OCI-LY1 (cell line): ENCODE measurements around the gene MAP4.

Source experiments
- H2AFZ ChIP-seq: fragments of 200-600 bp; sonication (generic), shearing (Covaris generic); 2 replicates; pipeline ENCODE4 v1.6.0; 2014; ENCODE audit warnings: antibody characterized with exemption, mild to moderate bottlenecking, low read length
- H3F3A ChIP-seq: fragments of 200-600 bp; sonication (generic), shearing (Covaris generic); 2 replicates; pipeline ENCODE4 v1.6.0; 2014; ENCODE audit warnings: mild to moderate bottlenecking, antibody characterized with exemption, low read length, moderate library complexity; ENCODE audit not compliant: insufficient read depth
- H3K27ac ChIP-seq: fragments of 200-600 bp; sonication (generic); 2 replicates; pipeline ENCODE4 v1.5.1; 2014; ENCODE audit warnings: low read length, mixed run types, mild to moderate bottlenecking, low read depth; ENCODE audit not compliant: poor library complexity, severe bottlenecking
- H3K27me3 ChIP-seq: fragments of 200-600 bp; sonication (generic); 2 replicates; pipeline ENCODE4 v1.6.0; 2014; ENCODE audit warnings: antibody characterized with exemption, mild to moderate bottlenecking, low read length, moderate library complexity; ENCODE audit not compliant: insufficient read depth
- H3K36me3 ChIP-seq: fragments of 200-600 bp; sonication (generic); 2 replicates; pipeline ENCODE4 v1.6.1; 2014; ENCODE audit warnings: mild to moderate bottlenecking, antibody characterized with exemption, low read length, moderate library complexity, mixed read lengths; ENCODE audit not compliant: insufficient read depth
- H3K4me1 ChIP-seq: fragments of 200-600 bp; sonication (generic); 2 replicates; pipeline ENCODE4 v1.5.1; 2014; ENCODE audit warnings: mild to moderate bottlenecking, low read length, moderate library complexity; ENCODE audit not compliant: insufficient read depth, severe bottlenecking
- H3K4me2 ChIP-seq: fragments of 200-600 bp; sonication (generic), shearing (Covaris generic); 2 replicates; pipeline ENCODE4 v1.6.1; 2014; ENCODE audit warnings: low read length
- H3K4me3 ChIP-seq: fragments of 200-600 bp; sonication (generic); 2 replicates; pipeline ENCODE4 v1.5.1; 2014; ENCODE audit warnings: low read length, low read depth, mild to moderate bottlenecking, mixed read lengths; ENCODE audit not compliant: poor library complexity, severe bottlenecking
- H3K79me2 ChIP-seq: fragments of 200-600 bp; shearing (Covaris generic); 2 replicates; pipeline ENCODE4 v1.6.1; 2016; ENCODE audit warnings: mixed run types, low read length, mixed read lengths; ENCODE audit not compliant: insufficient read depth
- H3K9ac ChIP-seq: fragments of 200-600 bp; sonication (generic), shearing (Covaris generic); 2 replicates; pipeline ENCODE4 v1.6.1; 2014; ENCODE audit warnings: mild to moderate bottlenecking, low read length, mixed read lengths
- H3K9me2 ChIP-seq: fragments of 200-600 bp; sonication (generic), shearing (Covaris generic); 2 replicates; pipeline ENCODE4 v1.6.1; 2014; ENCODE audit warnings: low read depth, mild to moderate bottlenecking, low read length, mixed read lengths
- H3K9me3 ChIP-seq: fragments of 200-600 bp; shearing (Covaris generic); 2 replicates; pipeline ENCODE4 v1.6.1; 2014; ENCODE audit warnings: low read length, mixed read lengths
- H4K20me1 ChIP-seq: fragments of 200-600 bp; sonication (generic), shearing (Covaris generic); 2 replicates; pipeline ENCODE4 v1.6.0; 2016; ENCODE audit warnings: mild to moderate bottlenecking, low read length; ENCODE audit not compliant: insufficient read depth
- CTCF ChIP-seq: fragments of 200-600 bp; sonication (generic), shearing (Covaris generic); IDR thresholded peaks from 2 replicates; pipeline ENCODE4 v1.5.1; 2017; ENCODE audit warnings: mild to moderate bottlenecking, antibody characterized with exemption, low read length, moderate library complexity, mixed read lengths
- EZH2 ChIP-seq: fragments of 200-600 bp; sonication (generic), shearing (Covaris generic); IDR thresholded peaks from 2 replicates; pipeline ENCODE4 v1.8.0; 2017; ENCODE audit warnings: borderline replicate concordance, mixed run types, mild to moderate bottlenecking, antibody characterized with exemption, low read length, moderate library complexity, mixed read lengths

Gene MAP4

GRCh38 chr3:48002787-48003186, 13.4 kb downstream of the MAP4 start:
- no peaks in the 10 kb centered on the region for H3K9me3 ChIP-seq
- H3K27ac ChIP-seq: no peak overlapping the region
- no peaks in the 10 kb centered on the region for H3K4me1 ChIP-seq
- H2AFZ ChIP-seq: no peak overlapping the region
- no peaks in the 10 kb centered on the region for H3K79me2 ChIP-seq
- no peaks in the 10 kb centered on the region for H3K36me3 ChIP-seq
- H3K9me2 ChIP-seq: no peaks in the 10 kb centered on the region
- H3K9ac ChIP-seq: no peak overlapping the region
- no peaks in the 10 kb centered on the region for H4K20me1 ChIP-seq
- no peak overlapping the region for H3K4me3 ChIP-seq
- H3F3A ChIP-seq: no peaks in the 10 kb centered on the region
- TF ChIP-seq CTCF (no peak), EZH2 (no peak)
- no peaks in the 10 kb centered on the region for H3K27me3 ChIP-seq
- H3K4me2 ChIP-seq: no peak overlapping the region

GRCh38 chr3:48001991-48002390, 14.2 kb downstream of the MAP4 start:
- Histone ChIP-seq H3K27ac (no peak overlapping the region), H3K4me2 (no peak overlapping the region), H3K9me2 (no peaks in the 10 kb centered on the region), H3K4me1 (no peaks in the 10 kb centered on the region), H3K4me3 (no peak overlapping the region), H3K27me3 (no peaks in the 10 kb centered on the region), H4K20me1 (no peaks in the 10 kb centered on the region), H3K36me3 (no peaks in the 10 kb centered on the region), H2AFZ (no peak overlapping the region), H3K9ac (no peak overlapping the region), H3F3A (no peaks in the 10 kb centered on the region), H3K79me2 (no peaks in the 10 kb centered on the region), H3K9me3 (no peaks in the 10 kb centered on the region)
- TF ChIP-seq EZH2 (no peak), CTCF (no peak)

GRCh38 chr3:48000212-48000611, 16.0 kb downstream of the MAP4 start:
- no peak overlapping the region for H3K27ac ChIP-seq
- H3K27me3 ChIP-seq: no peaks in the 10 kb centered on the region
- no peaks in the 10 kb centered on the region for H3F3A ChIP-seq
- no peaks in the 10 kb centered on the region for H3K4me1 ChIP-seq
- no peak overlapping the region for H3K9ac ChIP-seq
- H2AFZ ChIP-seq: no peak overlapping the region
- no peaks in the 10 kb centered on the region for H3K9me3 ChIP-seq
- no peak overlapping the region for H3K4me2 ChIP-seq
- H3K9me2 ChIP-seq: no peaks in the 10 kb centered on the region
- H3K36me3 ChIP-seq: no peaks in the 10 kb centered on the region; the same call in 1 of the 2 replicates
- no peaks in the 10 kb centered on the region for H4K20me1 ChIP-seq
- no peaks in the 10 kb centered on the region for H3K79me2 ChIP-seq
- TF ChIP-seq CTCF: no peak
- TF ChIP-seq EZH2: no peak
- H3K4me3 ChIP-seq: no peak overlapping the region
